Heart right ventricle (tissue), 16 donors: ENCODE measurements around the gene PRDM15. TPM values are rescaled to one million over a fixed set of nuclear protein-coding genes. Genes with fewer than 3 reads are reported as not detected.

Experiments used
- ATAC-seq, 8 donors: fragments of 200-7000 bp; cut with Tn5 transposase; one replicate each; pipeline ENCODE4 v1.9.1; 2020; ENCODE audit warnings: mild to moderate bottlenecking in 8 of 8, moderate library complexity in 8 of 8, moderate number of reproducible peaks in 1 of 8
- DNase-seq, 2 donors: peaks; one replicate each; pipeline ENCODE4 v3.0.0-alpha.2; 2020
- H3K27ac ChIP-seq, 10 donors: fragments of 200-600 bp; sonication (generic) in 2 of 10; one replicate each; pipeline versions ENCODE4 v1.5.0 to v1.8.0; 2020 to 2022; ENCODE audit warnings: mild to moderate bottlenecking in 3 of 10
- H3K27me3 ChIP-seq, 7 donors: fragments of 200-600 bp; one replicate each; pipeline ENCODE4 v1.8.0; 2021 to 2022; ENCODE audit warnings: mild to moderate bottlenecking in 2 of 7
- H3K36me3 ChIP-seq, 9 donors: fragments of 200-600 bp; sonication (generic) in 1 of 9; one replicate each; pipeline versions ENCODE4 v1.5.0 to v1.8.0; 2020 to 2022; ENCODE audit warnings: mild to moderate bottlenecking in 2 of 9
- H3K4me1 ChIP-seq, 9 donors: fragments of 200-600 bp; sonication (generic) in 1 of 9; one replicate each; pipeline versions ENCODE4 v1.5.0 to v1.8.0; 2020 to 2022; ENCODE audit warnings: mild to moderate bottlenecking in 4 of 9
- H3K4me3 ChIP-seq, 10 donors: fragments of 200-600 bp; sonication (generic) in 2 of 10; one replicate each; pipeline versions ENCODE4 v1.5.0 to v1.8.0; 2020 to 2022; ENCODE audit warnings: mild to moderate bottlenecking in 7 of 10, moderate library complexity in 2 of 10
- H3K9me3 ChIP-seq, 11 donors: fragments of 200-600 bp in 10 of 11; sonication (generic) in 2 of 11; one replicate each; pipeline versions ENCODE4 v1.5.0 to v1.8.0; 2013 to 2022; ENCODE audit warnings: mild to moderate bottlenecking in 2 of 11, control low read depth in 1 of 11, moderate library complexity in 1 of 11
- CTCF ChIP-seq, 9 donors: fragments of 200-600 bp; sonication (generic) in 2 of 9; IDR thresholded peaks; one replicate each; pipeline versions ENCODE4 v1.5.0 to v1.8.0; 2021 to 2022; ENCODE audit warnings: antibody characterized with exemption in 9 of 9, mild to moderate bottlenecking in 5 of 9, moderate library complexity in 1 of 9
- WGBS, 2 donors: extraction: QIAGEN DNeasy Blood & Tissue Kit; methylation state at CpG; one replicate each; pipeline ENCODE4 v1.1.7; 2013; ENCODE audit warnings: inconsistent platforms in 1 of 2; 5-methylcytosine and 5-hydroxymethylcytosine counted together
- intact Hi-C, 10 donors: fragments of 100-400 bp; cut with DNase I; formaldehyde crosslinking; loops; one replicate each; pipeline versions ENCODE4 v1.11.1 to v1.14.2; 2022
- polyA plus RNA-seq, 2 donors: library from polyadenylated mRNA; stranded (reverse); fragments of 200-250 nt; gene quantifications; one replicate each; pipeline ENCODE4 v1.2.3, GENCODE V29; 2013
- total RNA-seq, 10 donors: library from RNA; stranded (reverse); fragmentation: NEBNext Ultra II Directional in 3 of 10; extraction: Animal tissue kit (Norgen Biotek cat#: 25700) in 3 of 10; gene quantifications; one replicate each; pipeline versions ENCODE4 v1.2.1 to v1.2.4, GENCODE V29; 2021 to 2023
- donor health status: Arrhythmogenic right ventricular cardiomyopathy.
- donor health status: ischemic (EF 13 %, LVEDD 7.1; RV severe dilation, severe dysfunction).
- donor health status: healthy with polysubstance abuse.
- donor health status: DM: no; HTN: yes; CAD: no.
- donor health status: DM: no; HTN: no; CAD: no.
- donor health status: ischemic (EF 25% LVEDD 6.9; RV normal size, moderate dysfunction).
- donor health status: ischemic (EF 25% LVEDD 5.7; RV mildly dilated, moderate dysfunction).
- donor health status: healthy.
- donor health status: DM: yes; HTN: yes; CAD: no.
- donor health status: Ischemic cardiomyopathy.
- donor health status: ischemic (EF 35%, LVEDD 5.7; RV mildly dilated, moderate dysfunction).
- donor health status: nonischemic (EF 11% LVEDD 7.7; RV severe dilation, severe dysfunction).
- donor health status: DM: yes; HTN: yes; CAD: no.
- donor health status: PGD.
- donor health status: ischemic (EF 29% LVEDD 5.4; RV normal size, mild dysfunction).
- donor health status: nonischemic (EF 23%, LVEDD 6.1; RV moderate dilation, normal function).

Gene PRDM15
- total and polyA plus RNA-seq, 12 donors: 1.0 to 5.8 (median 3.2) TPM

GRCh38 chr21:41825881-41826280, 53.3 kb downstream of the PRDM15 start:
- intact Hi-C loops: no loop called here

GRCh38 chr21:41825216-41825615, 53.9 kb downstream of the PRDM15 start:
- H3K4me1 ChIP-seq: no peaks in the 10 kb centered on the region
- ATAC-seq (no peak), DNase-seq (no peak)
- H3K27ac ChIP-seq: no peak overlapping the region
- no peaks in the 10 kb centered on the region for H3K27me3 ChIP-seq
- no peak overlapping the region for H3K4me3 ChIP-seq
- intact Hi-C loops: no loop called here
- 86 to 87% methylated on average over 15 of the region's 15 CpGs for WGBS, 2 donors
- no peaks in the 10 kb centered on the region for H3K9me3 ChIP-seq
- TF ChIP-seq CTCF (IDR thresholded peaks at IDR 0.05): no peak
- peaks cover 0 to 66% (median 0%) of the 10 kb centered on the region in 9 donors for H3K36me3 ChIP-seq

More at GRCh38 chr21:41825881-41826280, 53.3 kb downstream of the PRDM15 start:
- 96 to 98% methylated on average over 16 of the region's 16 CpGs for WGBS, 2 donors
- Histone ChIP-seq H3K27ac (no peak overlapping the region), H3K36me3 (peaks cover 0 to 59% (median 0%) of the 10 kb centered on the region in 9 donors), H3K27me3 (no peaks in the 10 kb centered on the region), H3K4me3 (no peak overlapping the region), H3K9me3 (no peaks in the 10 kb centered on the region), H3K4me1 (no peaks in the 10 kb centered on the region)
- ATAC-seq: no peak
- no peak for DNase-seq
- TF ChIP-seq CTCF (IDR thresholded peaks at IDR 0.05): no peak

- Histone ChIP-seq H3K4me3 (no peak overlapping the region), H3K4me1 (no peaks in the 10 kb centered on the region), H3K27me3 (no peaks in the 10 kb centered on the region), H3K36me3 (peaks cover 0 to 72% (median 0%) of the 10 kb centered on the region in 9 donors), H3K27ac (no peak overlapping the region), H3K9me3 (no peaks in the 10 kb centered on the region)
- DNase-seq: no peak
- 89 to 90% methylated on average over 22 of the region's 22 CpGs for WGBS, 2 donors
- intact Hi-C loops: no loop called here
- no peak for TF ChIP-seq CTCF (IDR thresholded peaks at IDR 0.05)
- ATAC-seq: no peak
Measured at GRCh38 chr21:41824466-41825207, 54.5 kb downstream of the PRDM15 start.

GRCh38 chr21:41823906-41824305, 55.2 kb downstream of the PRDM15 start:
- Histone ChIP-seq H3K4me3 (no peak overlapping the region), H3K36me3 (peaks cover 0 to 73% (median 0%) of the 10 kb centered on the region in 9 donors), H3K27ac (no peak overlapping the region), H3K27me3 (no peaks in the 10 kb centered on the region), H3K9me3 (no peaks in the 10 kb centered on the region), H3K4me1 (no peaks in the 10 kb centered on the region)
- TF ChIP-seq CTCF (IDR thresholded peaks at IDR 0.05): no peak
- DNase-seq (no peak), ATAC-seq (no peak)
- WGBS, 2 donors: 89% methylated on average over 11 to 12 of the region's 12 CpGs
- intact Hi-C loops: no loop called here
